Stimulated activated naive B cell treated with anti-CD40 and anti-IgM and Interleukin-4, amounts not matched to agents 10 μg/mL and 1 μg/mL and 100 μg/mL, for 72 hours (primary cell): Measurements from ENCODE around the gene RBM46.
"Not testable (repeated sequence)": the region's sequence is repeated elsewhere in the genome, so short reads cannot be mapped to it uniquely, and the experiment has no call there.

Source experiments
- ATAC-seq, 2 donors: fragments of 150-1000 bp; cut with Tn5 transposase; replicated peaks; 2 replicates each; pipeline ENCODE4 v1.10.0; 2021; ENCODE audit warnings: moderate library complexity in 1 of 2
- DNase-seq: peaks from one replicate; pipeline ENCODE4 v3.0.0; 2021
- H3K27ac Mint-ChIP-seq: one replicate; pipeline ENCODE4 v1.8.0; 2022; ENCODE audit warnings: mild to moderate bottlenecking, mixed read lengths
- H3K27me3 Mint-ChIP-seq, 2 donors: one replicate each; pipeline ENCODE4 v1.8.0; 2022; ENCODE audit warnings: mixed read lengths in 2 of 2
- H3K36me3 Mint-ChIP-seq, 2 donors: one replicate each; pipeline ENCODE4 v1.8.0; 2022; ENCODE audit warnings: mixed read lengths in 2 of 2, mild to moderate bottlenecking in 1 of 2
- H3K4me1 Mint-ChIP-seq, 2 donors: one replicate each; pipeline ENCODE4 v1.8.0; 2022; ENCODE audit warnings: mixed read lengths in 2 of 2, mild to moderate bottlenecking in 1 of 2
- H3K4me3 Mint-ChIP-seq, 2 donors: one replicate each; pipeline ENCODE4 v1.8.0; 2022; ENCODE audit warnings: mild to moderate bottlenecking in 2 of 2, mixed read lengths in 2 of 2, moderate library complexity in 1 of 2
- H3K9me3 Mint-ChIP-seq, 2 donors: one replicate each; pipeline ENCODE4 v1.8.0; 2022; ENCODE audit warnings: mixed read lengths in 2 of 2, mild to moderate bottlenecking in 1 of 2

Gene RBM46

DNA sequence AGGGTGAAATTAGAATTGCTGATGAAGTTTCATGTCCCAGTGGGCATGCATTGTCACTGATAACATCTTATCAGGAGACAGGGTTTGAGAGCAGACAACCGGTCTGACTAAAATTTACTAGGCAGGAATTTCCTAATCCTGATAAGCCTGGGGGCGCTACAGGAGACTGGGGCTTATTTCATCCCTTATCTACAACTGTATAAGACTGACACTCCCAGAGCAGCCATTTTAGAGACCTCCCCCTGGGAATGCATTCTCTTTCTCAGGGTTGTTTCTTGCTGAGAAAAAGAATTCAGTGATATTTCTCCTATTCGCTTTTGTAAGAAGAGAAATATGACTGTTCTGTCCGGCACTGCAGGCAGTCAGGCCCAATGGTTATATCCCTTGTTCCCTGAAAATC lies 93.0 kb downstream of the RBM46 start:
- H3K4me1 Mint-ChIP-seq, H3K27ac Mint-ChIP-seq, ATAC-seq: not testable (repeated sequence)

DNA sequence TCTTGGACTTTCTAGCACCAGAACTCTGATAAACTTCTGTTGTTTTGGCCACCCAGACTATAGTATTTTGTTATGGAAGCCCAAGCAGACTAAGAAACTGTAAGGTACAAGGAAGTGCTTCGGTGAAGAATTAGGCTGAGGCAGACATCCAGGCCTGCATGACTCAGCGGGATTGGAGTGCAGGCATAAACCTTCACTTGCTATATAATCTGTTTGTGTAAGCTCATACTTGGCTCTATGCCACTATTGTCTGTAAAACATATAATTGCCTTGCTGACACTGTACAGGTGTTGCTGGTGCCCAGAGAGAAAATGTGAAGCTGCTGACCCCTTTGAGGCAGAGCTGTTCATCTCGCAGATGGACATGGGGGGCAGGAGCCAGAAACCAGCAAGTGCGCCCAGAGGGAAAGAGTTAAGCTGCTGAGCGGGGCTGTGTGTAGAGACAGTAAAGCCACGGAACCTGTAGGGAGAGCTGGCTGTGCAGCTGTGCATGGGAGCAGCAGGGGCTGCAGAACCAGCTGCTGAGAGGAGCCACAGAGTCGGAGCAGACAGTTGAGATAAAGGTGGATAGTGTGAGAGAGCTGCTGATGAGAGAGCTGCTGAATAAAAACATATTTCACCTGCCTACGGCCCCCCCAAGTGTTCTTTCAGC lies 96.2 kb downstream of the RBM46 start:
- DNase-seq = no peak
- Mint-ChIP-seq H3K27me3 (no peaks in the 10 kb centered on the region), H3K9me3 (peaks cover 11 to 13% of the 10 kb centered on the region in 2 donors), H3K4me1 (no peaks in the 10 kb centered on the region), H3K27ac (no peak overlapping the region), H3K4me3 (no peak overlapping the region), H3K36me3 (peaks cover 1 to 3% of the 10 kb centered on the region in 2 donors)
- ATAC-seq = no peak

More for the DNA sequence above, 93.0 kb downstream of the RBM46 start:
- H3K4me3 Mint-ChIP-seq, DNase-seq, H3K27me3 Mint-ChIP-seq, H3K36me3 Mint-ChIP-seq: not testable (repeated sequence)
- peaks cover 11 to 12% of the 10 kb centered on the region in 2 donors for H3K9me3 Mint-ChIP-seq
